ENCODE results near the gene DHX58.
A peak's percentile ranks its signal among the peaks of the same experiment; 100 is the strongest.

Gene DHX58

DNA sequence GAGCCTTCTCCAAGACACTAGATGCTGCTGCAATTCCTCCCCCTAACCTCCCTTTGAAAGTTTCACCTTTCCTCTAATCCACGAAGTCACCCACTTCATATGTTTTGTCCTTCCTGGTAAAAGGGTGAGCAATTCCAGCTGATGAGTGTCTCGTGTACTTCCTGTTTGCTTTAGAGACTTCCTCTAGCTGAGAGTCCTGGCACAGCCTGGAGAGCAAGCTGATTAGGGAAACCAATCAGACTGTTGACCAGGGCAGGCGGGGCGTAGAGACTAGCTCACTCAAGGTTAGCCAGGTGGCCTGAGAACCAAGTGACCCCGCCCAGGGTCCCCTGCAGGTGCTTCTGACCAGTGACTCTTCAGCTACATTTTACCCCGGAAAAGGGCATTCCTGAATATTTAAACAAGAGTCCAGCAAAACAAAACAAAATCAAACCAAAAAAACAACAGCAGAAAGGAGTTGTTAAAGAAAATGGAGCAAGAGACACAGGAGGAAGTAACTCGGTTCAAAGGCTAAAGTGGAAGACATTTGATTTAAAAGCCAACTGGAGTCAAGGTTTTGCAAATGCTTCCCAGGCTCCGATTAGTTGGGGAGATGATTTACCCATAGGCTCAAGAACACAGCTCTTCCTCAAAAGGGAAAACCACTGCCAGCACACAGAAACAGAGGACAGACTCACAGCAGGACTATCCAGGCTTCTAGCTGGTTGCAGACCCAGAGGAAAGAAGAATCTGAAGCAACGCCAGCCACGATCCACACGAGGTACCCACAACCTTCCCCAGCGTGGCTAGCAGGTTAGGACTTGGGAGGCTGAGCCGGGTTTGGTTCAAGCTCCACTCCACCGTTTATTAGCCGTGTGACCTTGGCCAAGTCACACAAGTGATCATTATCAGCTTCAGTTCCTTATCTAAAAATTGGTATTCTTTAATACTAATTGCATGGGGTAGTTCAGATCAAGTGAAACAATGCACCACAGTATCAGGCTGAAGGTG, 23.4 kb upstream of the DHX58 start:
- TF ChIP-seq FOXM1 (IDR thresholded peaks at IDR 0.05; ENCODE audit: borderline replicate concordance, low read depth) (no peak), YY1 (IDR thresholded peaks at IDR 0.05; ENCODE audit: low read depth) (no peak), ZBTB7A (IDR thresholded peaks at IDR 0.05; ENCODE audit: low read depth) (no peak), NFIC (IDR thresholded peaks at IDR 0.05) (no peak), RAD21 (IDR thresholded peaks at IDR 0.05; ENCODE audit: low read depth) (no peak), TCF12 (IDR thresholded peaks at IDR 0.05; ENCODE audit: low read depth) (no peak), EGR1 (IDR thresholded peaks at IDR 0.05) (no peak), TAF1 (IDR thresholded peaks at IDR 0.05; ENCODE audit: low read depth) (no peak), EP300 (IDR thresholded peaks at IDR 0.05; ENCODE audit: borderline replicate concordance) (no peak), CEBPB (IDR thresholded peaks at IDR 0.05) (no peak), CREB1 (IDR thresholded peaks at IDR 0.05; ENCODE audit: low read depth) (no peak), TEAD4 (IDR thresholded peaks at IDR 0.05) (no peak)
- TF ChIP-seq, protein P1, sequence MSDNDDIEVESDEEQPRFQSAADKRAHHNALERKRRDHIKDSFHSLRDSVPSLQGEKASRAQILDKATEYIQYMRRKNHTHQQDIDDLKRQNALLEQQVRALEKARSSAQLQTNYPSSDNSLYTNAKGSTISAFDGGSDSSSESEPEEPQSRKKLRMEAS (IDR thresholded peaks at IDR 0.05): no peak
- TF ChIP-seq, protein P2, sequence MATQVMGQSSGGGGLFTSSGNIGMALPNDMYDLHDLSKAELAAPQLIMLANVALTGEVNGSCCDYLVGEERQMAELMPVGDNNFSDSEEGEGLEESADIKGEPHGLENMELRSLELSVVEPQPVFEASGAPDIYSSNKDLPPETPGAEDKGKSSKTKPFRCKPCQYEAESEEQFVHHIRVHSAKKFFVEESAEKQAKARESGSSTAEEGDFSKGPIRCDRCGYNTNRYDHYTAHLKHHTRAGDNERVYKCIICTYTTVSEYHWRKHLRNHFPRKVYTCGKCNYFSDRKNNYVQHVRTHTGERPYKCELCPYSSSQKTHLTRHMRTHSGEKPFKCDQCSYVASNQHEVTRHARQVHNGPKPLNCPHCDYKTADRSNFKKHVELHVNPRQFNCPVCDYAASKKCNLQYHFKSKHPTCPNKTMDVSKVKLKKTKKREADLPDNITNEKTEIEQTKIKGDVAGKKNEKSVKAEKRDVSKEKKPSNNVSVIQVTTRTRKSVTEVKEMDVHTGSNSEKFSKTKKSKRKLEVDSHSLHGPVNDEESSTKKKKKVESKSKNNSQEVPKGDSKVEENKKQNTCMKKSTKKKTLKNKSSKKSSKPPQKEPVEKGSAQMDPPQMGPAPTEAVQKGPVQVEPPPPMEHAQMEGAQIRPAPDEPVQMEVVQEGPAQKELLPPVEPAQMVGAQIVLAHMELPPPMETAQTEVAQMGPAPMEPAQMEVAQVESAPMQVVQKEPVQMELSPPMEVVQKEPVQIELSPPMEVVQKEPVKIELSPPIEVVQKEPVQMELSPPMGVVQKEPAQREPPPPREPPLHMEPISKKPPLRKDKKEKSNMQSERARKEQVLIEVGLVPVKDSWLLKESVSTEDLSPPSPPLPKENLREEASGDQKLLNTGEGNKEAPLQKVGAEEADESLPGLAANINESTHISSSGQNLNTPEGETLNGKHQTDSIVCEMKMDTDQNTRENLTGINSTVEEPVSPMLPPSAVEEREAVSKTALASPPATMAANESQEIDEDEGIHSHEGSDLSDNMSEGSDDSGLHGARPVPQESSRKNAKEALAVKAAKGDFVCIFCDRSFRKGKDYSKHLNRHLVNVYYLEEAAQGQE (IDR thresholded peaks at IDR 0.05; ENCODE audit: low read depth): no peak
- TF ChIP-seq, protein P3, sequence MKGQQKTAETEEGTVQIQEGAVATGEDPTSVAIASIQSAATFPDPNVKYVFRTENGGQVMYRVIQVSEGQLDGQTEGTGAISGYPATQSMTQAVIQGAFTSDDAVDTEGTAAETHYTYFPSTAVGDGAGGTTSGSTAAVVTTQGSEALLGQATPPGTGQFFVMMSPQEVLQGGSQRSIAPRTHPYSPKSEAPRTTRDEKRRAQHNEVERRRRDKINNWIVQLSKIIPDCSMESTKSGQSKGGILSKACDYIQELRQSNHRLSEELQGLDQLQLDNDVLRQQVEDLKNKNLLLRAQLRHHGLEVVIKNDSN (IDR thresholded peaks at IDR 0.05): no peak

DNA sequence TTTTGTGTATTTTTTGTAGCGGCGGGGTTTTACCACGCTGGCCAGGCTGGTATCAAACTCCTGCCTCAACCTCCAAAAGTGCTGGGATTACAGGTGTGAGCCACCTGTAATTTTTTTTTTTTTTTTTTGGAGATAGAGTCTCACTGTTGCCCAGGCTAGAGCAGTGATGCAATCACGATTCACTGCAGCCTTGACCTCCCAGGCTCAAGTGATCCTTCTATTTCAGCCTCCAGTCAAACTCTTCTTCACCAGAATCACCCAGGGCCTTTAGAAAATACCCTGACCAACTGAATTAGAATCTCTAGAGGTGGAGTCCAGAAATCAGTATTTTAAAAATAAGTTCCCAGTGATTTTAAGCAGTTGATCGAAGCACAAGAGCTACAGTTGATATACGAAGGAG, 22.6 kb upstream of the DHX58 start:
- no peak for TF ChIP-seq EP300 (IDR thresholded peaks at IDR 0.05; ENCODE audit: borderline replicate concordance)
- TF ChIP-seq NFIC (IDR thresholded peaks at IDR 0.05): no peak
- TF ChIP-seq RAD21 (IDR thresholded peaks at IDR 0.05; ENCODE audit: low read depth): no peak
- TF ChIP-seq CREB1 (IDR thresholded peaks at IDR 0.05; ENCODE audit: low read depth): no peak
- TF ChIP-seq, protein P3 (IDR thresholded peaks at IDR 0.05): no peak
- TF ChIP-seq, protein P1 (IDR thresholded peaks at IDR 0.05): 0 out of 2 replicates have a peak, but pooled peaks have one; percentile 0
- no peak for TF ChIP-seq TCF12 (IDR thresholded peaks at IDR 0.05; ENCODE audit: low read depth)
- TF ChIP-seq, protein P2 (IDR thresholded peaks at IDR 0.05; ENCODE audit: low read depth): no peak

DNA sequence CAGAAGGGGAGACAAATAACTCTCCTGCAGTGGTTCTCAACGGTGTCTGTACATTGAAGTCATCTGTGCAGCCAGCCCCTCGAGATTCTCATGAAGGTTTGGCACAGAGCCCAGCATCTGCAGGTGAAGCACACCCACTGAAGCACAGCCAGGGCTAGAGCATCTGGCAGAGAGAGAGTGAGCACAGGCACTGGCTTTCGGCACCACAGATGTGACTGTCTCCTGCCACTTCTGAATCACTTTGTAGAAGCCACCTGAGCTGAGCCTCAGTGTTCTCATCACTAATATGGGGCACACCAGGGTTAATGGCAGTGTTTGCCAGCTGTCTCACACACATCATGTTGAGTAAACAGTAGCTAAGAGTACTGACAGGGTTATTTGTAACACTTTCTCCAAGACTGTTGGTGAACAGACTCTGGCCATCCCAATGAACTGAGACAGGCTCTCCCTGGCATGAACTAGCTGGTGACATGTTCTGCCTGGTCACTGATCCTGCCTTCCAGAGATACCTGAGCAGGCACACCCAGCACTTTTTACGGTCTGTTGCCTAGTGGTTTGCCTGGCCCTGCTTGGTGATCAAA, 21.0 kb upstream of the DHX58 start:
- no peak for TF ChIP-seq RAD21 (IDR thresholded peaks at IDR 0.05; ENCODE audit: low read depth)
- TF ChIP-seq EGR1 (IDR thresholded peaks at IDR 0.05): no peak
- TF ChIP-seq EP300 (IDR thresholded peaks at IDR 0.05; ENCODE audit: borderline replicate concordance): no peak
- TF ChIP-seq NFIC (IDR thresholded peaks at IDR 0.05): peak; percentile 61

DNA sequence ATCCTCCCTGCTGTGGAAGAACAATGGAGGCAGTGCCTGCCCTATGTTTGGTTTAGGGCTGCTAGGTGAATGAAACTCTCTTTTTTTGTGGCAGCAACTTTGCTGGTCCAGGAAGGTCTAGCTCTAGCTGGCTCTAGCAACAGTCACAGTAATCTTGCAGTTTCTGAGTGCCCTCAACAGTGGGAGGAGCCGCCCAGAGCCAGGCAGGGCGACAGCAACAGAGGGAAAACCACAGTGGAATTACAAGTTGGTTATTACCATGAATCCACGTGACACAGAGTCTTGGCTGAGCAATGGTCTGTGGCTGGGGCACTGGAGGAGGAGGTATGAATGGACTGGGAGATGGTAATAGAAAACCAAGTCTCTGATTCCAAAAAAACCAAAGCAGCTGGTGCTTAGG, 20.4 kb upstream of the DHX58 start:
- TF ChIP-seq NFIC (IDR thresholded peaks at IDR 0.05): no peak
- TF ChIP-seq, protein P3 (IDR thresholded peaks at IDR 0.05): peak; percentile 75
- TF ChIP-seq, protein P1 (IDR thresholded peaks at IDR 0.05): 0 out of 2 replicates have a peak, but pooled peaks have one; percentile 37

DNA sequence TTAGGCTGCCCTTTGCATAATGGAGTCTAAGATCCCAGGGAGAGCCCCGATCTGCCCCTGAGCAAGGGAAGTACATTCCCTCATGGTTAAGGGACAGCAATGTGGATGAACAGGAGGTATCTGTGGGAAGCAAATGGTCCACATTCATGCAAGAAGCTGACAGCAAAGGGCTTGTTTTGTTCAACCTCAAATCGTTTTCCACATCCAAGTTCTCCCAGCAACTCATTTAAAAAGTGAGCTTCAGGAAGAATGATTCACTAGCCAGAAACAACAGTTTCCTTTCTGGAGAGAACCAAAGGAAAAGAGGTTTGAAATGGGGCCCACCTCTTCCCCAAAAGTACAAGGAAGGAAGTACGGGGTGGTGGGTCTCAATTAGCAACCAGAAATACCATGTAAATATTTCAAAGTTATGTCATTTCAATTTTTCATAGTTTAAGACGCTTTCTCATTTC, 19.5 kb upstream of the DHX58 start:
- TF ChIP-seq NFIC (IDR thresholded peaks at IDR 0.05): no peak
- TF ChIP-seq, protein P1 (IDR thresholded peaks at IDR 0.05): no peak
- no peak for TF ChIP-seq CREB1 (IDR thresholded peaks at IDR 0.05; ENCODE audit: low read depth)
- TF ChIP-seq EGR1 (IDR thresholded peaks at IDR 0.05): no peak
- no peak for TF ChIP-seq YY1 (IDR thresholded peaks at IDR 0.05; ENCODE audit: low read depth)
- TF ChIP-seq ZBTB7A (IDR thresholded peaks at IDR 0.05; ENCODE audit: low read depth): no peak
- no peak for TF ChIP-seq FOXM1 (IDR thresholded peaks at IDR 0.05; ENCODE audit: borderline replicate concordance, low read depth)
- no peak for TF ChIP-seq RAD21 (IDR thresholded peaks at IDR 0.05; ENCODE audit: low read depth)
